Right renal cortex interstitium (tissue), 3 donors: ENCODE measurements around the gene PRKD1. TPM values are rescaled to one million over a fixed set of nuclear protein-coding genes. Genes with fewer than 3 reads are reported as not detected.

Experiments
- DNase-seq, 3 donors: peaks; one replicate each; pipeline ENCODE4 v3.0.0-alpha.2; 2013; ENCODE audit warnings: low read depth in 3 of 3, low spot score in 2 of 3
- polyA plus RNA-seq, 3 donors: library from polyadenylated mRNA; unstranded; fragments of 120-200 nt; gene quantifications; one replicate each; pipeline ENCODE4 v1.2.1, GENCODE V29; 2013; ENCODE audit not compliant: insufficient read length in 3 of 3

Gene PRKD1
- polyA plus RNA-seq, 3 donors = 30.4 to 32.5 (median 31.3) TPM

DNA sequence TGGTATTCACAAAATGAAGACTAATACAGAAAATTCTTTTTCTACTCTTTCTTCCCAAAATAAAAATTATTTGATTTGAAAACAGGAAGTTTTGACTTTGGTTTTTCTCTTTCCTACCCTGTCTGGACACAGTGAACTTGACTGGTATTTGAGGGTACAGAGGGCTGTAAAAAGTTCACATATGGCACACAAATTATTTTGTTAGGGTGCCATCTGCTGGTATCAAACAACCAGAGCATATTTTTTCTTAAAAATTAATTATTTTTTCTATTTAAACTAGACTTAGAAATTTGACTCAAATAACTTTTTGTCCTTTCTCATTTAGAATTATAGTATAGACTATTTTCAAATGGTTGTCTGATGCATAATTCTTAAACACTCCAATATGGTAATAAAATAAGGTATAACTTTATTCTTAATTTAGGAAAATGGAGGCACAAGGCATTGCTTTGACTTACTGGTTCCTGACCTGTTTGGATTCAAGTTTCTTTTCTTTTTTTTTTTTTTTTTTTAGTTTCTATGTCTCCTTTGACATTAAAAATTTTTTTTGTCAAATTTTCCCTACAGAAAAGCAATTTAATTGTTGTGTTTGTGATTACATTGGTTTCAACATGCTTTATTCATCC, 390.6 kb downstream of the PRKD1 start:
- DNase-seq = no peak

DNA sequence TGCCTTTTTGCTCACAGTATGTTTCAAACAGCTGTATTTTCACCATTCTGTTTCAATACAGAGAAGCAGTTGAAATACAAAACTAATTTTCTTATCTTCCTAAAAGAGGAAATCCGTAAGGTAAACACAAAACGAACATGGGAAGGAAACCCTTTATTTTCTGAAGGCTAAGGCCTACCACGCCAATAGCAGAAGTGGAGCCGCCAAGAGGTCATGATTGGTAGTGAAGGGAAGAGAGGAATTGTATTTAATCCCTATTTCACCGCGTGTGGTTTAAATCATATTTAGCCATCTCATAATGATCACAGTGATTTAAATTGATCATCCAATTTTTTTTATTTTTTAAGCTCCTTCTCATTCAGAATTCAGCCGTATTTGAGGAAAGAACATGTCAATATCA, 398.2 kb downstream of the PRKD1 start:
- no peak for DNase-seq

DNA sequence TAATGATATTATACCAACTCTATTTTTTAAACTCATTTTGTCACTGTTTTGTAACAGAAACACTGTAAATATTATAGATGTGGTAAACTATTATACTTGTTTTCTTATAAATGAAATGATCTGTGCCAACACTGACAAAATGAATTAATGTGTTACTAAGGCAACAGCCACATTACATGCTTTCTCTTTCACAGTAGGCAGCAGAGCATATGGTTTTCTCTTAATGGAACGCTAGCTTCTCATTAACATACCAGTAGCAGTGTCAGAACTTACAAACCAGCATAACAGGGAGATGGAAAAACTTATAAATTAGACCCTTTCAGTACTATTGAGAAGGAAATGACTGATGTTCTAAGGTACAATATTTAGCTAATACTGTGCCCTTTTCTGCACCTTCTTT, 398.8 kb downstream of the PRKD1 start:
- DNase-seq = no peak

DNA sequence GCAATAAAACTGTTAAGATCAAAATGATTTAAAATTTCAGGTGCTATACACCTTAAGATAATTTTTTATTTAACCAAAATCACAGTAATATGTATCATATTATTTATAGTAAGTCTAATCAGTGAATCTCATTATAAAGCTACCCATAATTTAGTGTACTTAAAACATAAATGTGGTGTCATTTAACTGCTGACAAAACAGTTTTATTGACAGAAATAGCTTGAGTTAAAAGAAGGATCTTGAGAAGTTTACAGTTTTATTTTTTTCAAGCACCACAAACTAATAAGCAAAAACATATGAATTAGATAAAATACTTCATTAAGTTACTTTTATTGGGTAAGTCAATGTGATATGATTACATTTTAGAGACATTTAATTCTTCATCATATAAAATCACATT, 400.4 kb downstream of the PRKD1 start:
- no peak for DNase-seq
